HFFc6 (cell line): ENCODE data around the gene SAMD1. TPM values are rescaled to one million over a fixed set of nuclear protein-coding genes. Genes with fewer than 3 reads are reported as not detected.

Experiments used
- DNase-seq: peaks from one replicate; pipeline ENCODE4 v3.0.0-alpha.2; 2018
- H3K27ac Mint-ChIP-seq: 2 replicates; pipeline ENCODE4 v1.8.0; 2020; ENCODE audit warnings: mild to moderate bottlenecking, mixed read lengths
- H3K27me3 Mint-ChIP-seq: 2 replicates; pipeline ENCODE4 v1.8.0; 2021; ENCODE audit warnings: mild to moderate bottlenecking, moderate library complexity, mixed read lengths; ENCODE audit not compliant: insufficient read depth
- H3K36me3 Mint-ChIP-seq: 2 replicates; pipeline ENCODE4 v1.8.0; 2021; ENCODE audit warnings: low read depth, mixed read lengths
- H3K4me1 Mint-ChIP-seq: 2 replicates; pipeline ENCODE4 v1.8.0; 2020; ENCODE audit warnings: low read depth, mixed read lengths
- H3K4me3 Mint-ChIP-seq: 2 replicates; pipeline ENCODE4 v1.8.0; 2020; ENCODE audit warnings: mild to moderate bottlenecking, moderate library complexity, mixed read lengths
- H3K9me3 Mint-ChIP-seq: 2 replicates; pipeline ENCODE4 v1.8.0; 2020; ENCODE audit warnings: mild to moderate bottlenecking, mixed read lengths
- CTCF ChIP-seq: fragments of 200-600 bp; sonication (generic); IDR thresholded peaks from 2 replicates; pipeline ENCODE4 v1.5.0; 2021; ENCODE audit warnings: antibody characterized with exemption, mild to moderate bottlenecking
- total RNA-seq, 6 experiments: library from RNA; stranded (reverse); fragmentation: NEBNext Ultra II Directional; extraction: Animal tissue kit (Norgen Biotek cat#: 25700); gene quantifications; 2 replicates in 1 of 6; 3 replicates in 5 of 6; pipeline ENCODE4 v1.2.3, GENCODE V29; 2021

Gene SAMD1
- total RNA-seq, 6 experiments from 2014 or later, result 33.0 to 48.6 (median 35.9) TPM

GRCh38 chr19:14106840-14107239, 16.3 kb upstream of the SAMD1 start:
- Mint-ChIP-seq H3K9me3 (no peaks in the 10 kb centered on the region), H3K4me1 (no peaks in the 10 kb centered on the region), H3K36me3 (peaks cover 4% of the 10 kb centered on the region; the same call in 1 of the 2 replicates), H3K27ac (no peak overlapping the region), H3K27me3 (no peaks in the 10 kb centered on the region; the same call in 1 of the 2 replicates), H3K4me3 (no peak overlapping the region)
- no peak for DNase-seq
- TF ChIP-seq CTCF, result no peak

GRCh38 chr19:14105680-14106079, 15.1 kb upstream of the SAMD1 start:
- Mint-ChIP-seq H3K27me3 (no peaks in the 10 kb centered on the region; the same call in 1 of the 2 replicates), H3K9me3 (no peaks in the 10 kb centered on the region), H3K27ac (no peak overlapping the region), H3K4me3 (no peak overlapping the region), H3K36me3 (peaks cover 8% of the 10 kb centered on the region; the same call in 1 of the 2 replicates), H3K4me1 (no peaks in the 10 kb centered on the region)
- TF ChIP-seq CTCF, result no peak
- no peak for DNase-seq

- no peak overlapping the region for H3K4me3 Mint-ChIP-seq
- no peaks in the 10 kb centered on the region; the same call in 1 of the 2 replicates for H3K27me3 Mint-ChIP-seq
- H3K4me1 Mint-ChIP-seq, result no peaks in the 10 kb centered on the region
Measured at GRCh38 chr19:14103310-14103709, 12.8 kb upstream of the SAMD1 start.

GRCh38 chr19:14102756-14103155, 12.2 kb upstream of the SAMD1 start:
- no peak overlapping the region for H3K27ac Mint-ChIP-seq
- H3K4me3 Mint-ChIP-seq, result no peak overlapping the region
- H3K36me3 Mint-ChIP-seq, result peaks cover 8% of the 10 kb centered on the region; the same call in 1 of the 2 replicates

More at GRCh38 chr19:14103310-14103709, 12.8 kb upstream of the SAMD1 start:
- no peak for DNase-seq
- peaks cover 8% of the 10 kb centered on the region; the same call in 1 of the 2 replicates for H3K36me3 Mint-ChIP-seq
- H3K27ac Mint-ChIP-seq, result no peak overlapping the region
- no peaks in the 10 kb centered on the region for H3K9me3 Mint-ChIP-seq
- no peak for TF ChIP-seq CTCF

GRCh38 chr19:14102102-14102696, 11.6 kb upstream of the SAMD1 start:
- Mint-ChIP-seq H3K27ac (no peak overlapping the region), H3K36me3 (peaks cover 9% of the 10 kb centered on the region; the same call in 1 of the 2 replicates), H3K4me1 (no peaks in the 10 kb centered on the region), H3K9me3 (no peaks in the 10 kb centered on the region), H3K4me3 (no peak overlapping the region), H3K27me3 (no peaks in the 10 kb centered on the region; the same call in 1 of the 2 replicates)
- TF ChIP-seq CTCF, result no peak
- DNase-seq, result no peak

More at GRCh38 chr19:14102756-14103155, 12.2 kb upstream of the SAMD1 start:
- Mint-ChIP-seq H3K27me3 (no peaks in the 10 kb centered on the region), H3K4me1 (no peaks in the 10 kb centered on the region), H3K9me3 (no peaks in the 10 kb centered on the region)
- DNase-seq, result no peak
- TF ChIP-seq CTCF, result no peak
